HG03135 (cell line): ENCODE data around the gene GJA3.
A peak's percentile ranks its signal among the peaks of the same experiment; 100 is the strongest.

Experiments used
- ATAC-seq: cut with Tn5 transposase; IDR thresholded peaks from one replicate; pipeline ENCODE4 v1.9.1; 2021; ENCODE audit warnings: mild to moderate bottlenecking, moderate library complexity; ENCODE audit not compliant: unreplicated experiment

The GJA3 gene

GRCh38 chr13:20130652-20131051, 30.2 kb downstream of the GJA3 start:
- ATAC-seq, result no peak

GRCh38 chr13:20130012-20130411, 30.8 kb downstream of the GJA3 start:
- no peak for ATAC-seq

GRCh38 chr13:20129076-20129475, 31.8 kb downstream of the GJA3 start:
- ATAC-seq, result no peak

GRCh38 chr13:20128459-20128931, 32.4 kb downstream of the GJA3 start:
- ATAC-seq, result no peak

GRCh38 chr13:20127562-20128458, 33.0 kb downstream of the GJA3 start:
- ATAC-seq, result peak; percentile 49

- no peak for ATAC-seq
These were observed 33.6 kb downstream of the GJA3 start for GRCh38 chr13:20127262-20127561.

GRCh38 chr13:20126541-20127261, 34.2 kb downstream of the GJA3 start:
- ATAC-seq, result no peak

GRCh38 chr13:20125783-20126165, 35.1 kb downstream of the GJA3 start:
- no peak for ATAC-seq

- ATAC-seq, result no peak
These were observed 35.6 kb downstream of the GJA3 start for GRCh38 chr13:20125129-20125782.

- ATAC-seq, result no peak
These were observed 36.5 kb downstream of the GJA3 start for GRCh38 chr13:20124303-20124702.

GRCh38 chr13:20121159-20121525, 39.7 kb downstream of the GJA3 start:
- no peak for ATAC-seq

- ATAC-seq, result no peak
These were observed 40.9 kb downstream of the GJA3 start for GRCh38 chr13:20119960-20120359.

GRCh38 chr13:20118268-20119140, 42.3 kb downstream of the GJA3 start:
- ATAC-seq, result no peak

GRCh38 chr13:20116213-20116612, 44.6 kb downstream of the GJA3 start:
- ATAC-seq, result no peak

GRCh38 chr13:20114066-20114610, 46.7 kb downstream of the GJA3 start:
- ATAC-seq, result no peak

- ATAC-seq, result no peak
These were observed 51.8 kb downstream of the GJA3 start for GRCh38 chr13:20109037-20109436.

- no peak for ATAC-seq
These were observed 54.1 kb downstream of the GJA3 start for GRCh38 chr13:20106742-20107141.

GRCh38 chr13:20105161-20105689, 55.6 kb downstream of the GJA3 start:
- ATAC-seq, result no peak

- no peak for ATAC-seq
These were observed 58.2 kb downstream of the GJA3 start for GRCh38 chr13:20102525-20103180.
